HepG2 (cell line): Measurements from ENCODE around the gene VSIG2. TPM values are rescaled to one million over a fixed set of nuclear protein-coding genes. Genes with fewer than 3 reads are reported as not detected.
A peak's percentile ranks its signal among the peaks of the same experiment; 100 is the strongest.

ENCODE experiments used
- GPN1 ChIP-seq: sonication (generic); formaldehyde crosslinking; IDR thresholded peaks from 2 replicates; pipeline ENCODE4 v1.5.1; 2020; ENCODE audit warnings: missing genetic modification reagents, borderline replicate concordance
- MED13 ChIP-seq: sonication (generic); formaldehyde crosslinking; IDR thresholded peaks from 2 replicates; pipeline ENCODE4 v1.5.0; 2020; ENCODE audit warnings: missing genetic modification reagents
- NR2F6 ChIP-seq, 2 experiments: IDR thresholded peaks; 2 replicates each; pipeline ENCODE4 v1.6.1; 2016; ENCODE audit warnings: antibody characterized with exemption in 1 of 2, mild to moderate bottlenecking in 1 of 2
- RFXAP ChIP-seq: sonication (generic); formaldehyde crosslinking; IDR thresholded peaks from 2 replicates; pipeline ENCODE4 v1.4.0; 2020; ENCODE audit warnings: missing genetic modification reagents, borderline replicate concordance
- ZMYM4 ChIP-seq: sonication (generic); formaldehyde crosslinking; IDR thresholded peaks from 2 replicates; pipeline ENCODE4 v1.8.1; 2023; ENCODE audit warnings: mild to moderate bottlenecking, missing genetic modification reagents
- ZNF224 ChIP-seq: sonication (generic); formaldehyde crosslinking; IDR thresholded peaks from 2 replicates; pipeline ENCODE4 v1.5.0; 2020; ENCODE audit warnings: mild to moderate bottlenecking, missing genetic modification reagents
- ZNF232 ChIP-seq: sonication (generic); formaldehyde crosslinking; IDR thresholded peaks from 2 replicates; pipeline ENCODE4 v1.4.0; 2020; ENCODE audit warnings: missing genetic modification reagents, borderline replicate concordance
- ZSCAN29 ChIP-seq: sonication (generic); formaldehyde crosslinking; conservative IDR thresholded peaks from 2 replicates; pipeline ENCODE4 v1.4.0; 2020; ENCODE audit warnings: mild to moderate bottlenecking, missing genetic modification reagents
- ZSCAN31 ChIP-seq: sonication (generic); formaldehyde crosslinking; IDR thresholded peaks from 2 replicates; pipeline ENCODE4 v1.5.0; 2020; ENCODE audit warnings: low read depth, mild to moderate bottlenecking, missing genetic modification reagents
- polyA plus RNA-seq, 8 experiments: library from polyadenylated mRNA; depleted of rRNA in 3 of 8; stranded (reverse) in 7 of 8; unstranded in 1 of 8; fragments of >200 nt; fragmentation: Illumina TruSeq in 4 of 8; extraction: Trizol in 4 of 8; gene quantifications; 2 replicates each; pipeline versions ENCODE4 v1.2.1 to v1.2.3, GENCODE V29; 2011 to 2016; ENCODE audit warnings: low read depth in 4 of 8, missing spikeins in 1 of 8, mixed read lengths in 1 of 8; ENCODE audit not compliant: insufficient read depth in 1 of 8
- total RNA-seq, 5 experiments: library from RNA; depleted of rRNA; stranded (reverse); fragments of >200 nt; fragmentation: Illumina TruSeq; extraction: Trizol; gene quantifications; 2 replicates each; pipeline ENCODE4 v1.2.3, GENCODE V29; 2016; ENCODE audit warnings: low read depth in 1 of 5
- TF ChIP-seq, protein P1 (sequence below): sonication (generic); formaldehyde crosslinking; IDR thresholded peaks from 2 replicates; pipeline ENCODE4 v1.4.0; 2020; ENCODE audit warnings: mild to moderate bottlenecking, missing genetic modification reagents
- TF ChIP-seq, protein P2 (sequence below): sonication (generic); formaldehyde crosslinking; IDR thresholded peaks from 2 replicates; pipeline ENCODE4 v1.8.0; 2022; ENCODE audit warnings: missing genetic modification reagents, mild to moderate bottlenecking, moderate library complexity, borderline replicate concordance
- TF ChIP-seq, protein P3 (sequence below): sonication (generic); formaldehyde crosslinking; IDR thresholded peaks from 2 replicates; pipeline ENCODE4; 2020; ENCODE audit warnings: missing genetic modification reagents, mild to moderate bottlenecking, borderline replicate concordance

VSIG2 gene
- total and polyA plus RNA-seq, 2 of the 13 experiments (the other 11 are each of a cell fraction or from before 2014, with no cell fraction given) = 0.80 to 2.7 TPM

DNA sequence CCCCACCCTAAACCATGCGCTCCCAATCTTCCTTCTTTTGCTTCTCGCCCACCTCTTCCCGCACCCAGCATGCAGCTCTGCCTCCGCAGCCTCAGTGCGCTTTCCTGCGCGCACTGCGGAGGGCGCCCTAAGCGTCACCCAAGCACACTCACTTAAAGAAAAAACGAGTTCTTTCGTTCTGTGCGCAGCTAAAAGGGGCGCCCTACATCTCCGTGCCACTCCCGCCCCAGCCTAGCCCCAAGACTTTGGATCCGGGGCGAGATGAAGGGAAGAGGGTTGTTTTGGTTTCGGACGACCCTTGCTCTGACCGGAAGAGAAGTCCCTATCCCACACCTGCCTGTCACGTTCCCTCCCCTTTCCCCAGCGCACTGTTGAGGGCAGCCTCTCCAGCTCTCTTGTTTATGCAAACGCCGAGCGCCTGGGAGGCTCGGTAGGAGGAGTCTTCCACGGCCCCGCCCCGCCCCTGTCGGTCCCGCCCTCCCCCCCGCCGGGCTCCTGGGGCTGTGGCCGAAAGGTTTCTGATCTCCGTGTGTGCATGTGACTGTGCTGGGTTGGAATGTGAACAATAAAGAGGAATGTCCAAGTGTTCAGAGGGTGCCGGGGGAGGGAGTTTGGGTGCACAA lies 5.3 kb downstream of the VSIG2 start (continued):
- TF ChIP-seq ZSCAN29 (CRISPR knock-in tag) (peak; percentile 76; the same call in 1 of the 2 replicates), MED13 (peak; percentile 56; the same call in 1 of the 2 replicates), ZSCAN31 (CRISPR knock-in tag) (0 out of 2 replicates have a peak, but pooled peaks have one; percentile 20), ZNF232 (CRISPR knock-in tag) (peak; percentile 87), ZMYM4 (CRISPR knock-in tag) (peak; percentile 51), GPN1 (no peak), NR2F6 (IDR thresholded peaks at IDR 0.05) (no peak), NR2F6 (CRISPR knock-in tag; IDR thresholded peaks at IDR 0.05) (peak; percentile 30; the same call in 1 of the 2 replicates), RFXAP (CRISPR knock-in tag) (0 out of 2 replicates have a peak, but pooled peaks have one; percentile 49), ZNF224 (CRISPR knock-in tag) (peak; percentile 66; the same call in 1 of the 2 replicates)
- TF ChIP-seq, protein P1, sequence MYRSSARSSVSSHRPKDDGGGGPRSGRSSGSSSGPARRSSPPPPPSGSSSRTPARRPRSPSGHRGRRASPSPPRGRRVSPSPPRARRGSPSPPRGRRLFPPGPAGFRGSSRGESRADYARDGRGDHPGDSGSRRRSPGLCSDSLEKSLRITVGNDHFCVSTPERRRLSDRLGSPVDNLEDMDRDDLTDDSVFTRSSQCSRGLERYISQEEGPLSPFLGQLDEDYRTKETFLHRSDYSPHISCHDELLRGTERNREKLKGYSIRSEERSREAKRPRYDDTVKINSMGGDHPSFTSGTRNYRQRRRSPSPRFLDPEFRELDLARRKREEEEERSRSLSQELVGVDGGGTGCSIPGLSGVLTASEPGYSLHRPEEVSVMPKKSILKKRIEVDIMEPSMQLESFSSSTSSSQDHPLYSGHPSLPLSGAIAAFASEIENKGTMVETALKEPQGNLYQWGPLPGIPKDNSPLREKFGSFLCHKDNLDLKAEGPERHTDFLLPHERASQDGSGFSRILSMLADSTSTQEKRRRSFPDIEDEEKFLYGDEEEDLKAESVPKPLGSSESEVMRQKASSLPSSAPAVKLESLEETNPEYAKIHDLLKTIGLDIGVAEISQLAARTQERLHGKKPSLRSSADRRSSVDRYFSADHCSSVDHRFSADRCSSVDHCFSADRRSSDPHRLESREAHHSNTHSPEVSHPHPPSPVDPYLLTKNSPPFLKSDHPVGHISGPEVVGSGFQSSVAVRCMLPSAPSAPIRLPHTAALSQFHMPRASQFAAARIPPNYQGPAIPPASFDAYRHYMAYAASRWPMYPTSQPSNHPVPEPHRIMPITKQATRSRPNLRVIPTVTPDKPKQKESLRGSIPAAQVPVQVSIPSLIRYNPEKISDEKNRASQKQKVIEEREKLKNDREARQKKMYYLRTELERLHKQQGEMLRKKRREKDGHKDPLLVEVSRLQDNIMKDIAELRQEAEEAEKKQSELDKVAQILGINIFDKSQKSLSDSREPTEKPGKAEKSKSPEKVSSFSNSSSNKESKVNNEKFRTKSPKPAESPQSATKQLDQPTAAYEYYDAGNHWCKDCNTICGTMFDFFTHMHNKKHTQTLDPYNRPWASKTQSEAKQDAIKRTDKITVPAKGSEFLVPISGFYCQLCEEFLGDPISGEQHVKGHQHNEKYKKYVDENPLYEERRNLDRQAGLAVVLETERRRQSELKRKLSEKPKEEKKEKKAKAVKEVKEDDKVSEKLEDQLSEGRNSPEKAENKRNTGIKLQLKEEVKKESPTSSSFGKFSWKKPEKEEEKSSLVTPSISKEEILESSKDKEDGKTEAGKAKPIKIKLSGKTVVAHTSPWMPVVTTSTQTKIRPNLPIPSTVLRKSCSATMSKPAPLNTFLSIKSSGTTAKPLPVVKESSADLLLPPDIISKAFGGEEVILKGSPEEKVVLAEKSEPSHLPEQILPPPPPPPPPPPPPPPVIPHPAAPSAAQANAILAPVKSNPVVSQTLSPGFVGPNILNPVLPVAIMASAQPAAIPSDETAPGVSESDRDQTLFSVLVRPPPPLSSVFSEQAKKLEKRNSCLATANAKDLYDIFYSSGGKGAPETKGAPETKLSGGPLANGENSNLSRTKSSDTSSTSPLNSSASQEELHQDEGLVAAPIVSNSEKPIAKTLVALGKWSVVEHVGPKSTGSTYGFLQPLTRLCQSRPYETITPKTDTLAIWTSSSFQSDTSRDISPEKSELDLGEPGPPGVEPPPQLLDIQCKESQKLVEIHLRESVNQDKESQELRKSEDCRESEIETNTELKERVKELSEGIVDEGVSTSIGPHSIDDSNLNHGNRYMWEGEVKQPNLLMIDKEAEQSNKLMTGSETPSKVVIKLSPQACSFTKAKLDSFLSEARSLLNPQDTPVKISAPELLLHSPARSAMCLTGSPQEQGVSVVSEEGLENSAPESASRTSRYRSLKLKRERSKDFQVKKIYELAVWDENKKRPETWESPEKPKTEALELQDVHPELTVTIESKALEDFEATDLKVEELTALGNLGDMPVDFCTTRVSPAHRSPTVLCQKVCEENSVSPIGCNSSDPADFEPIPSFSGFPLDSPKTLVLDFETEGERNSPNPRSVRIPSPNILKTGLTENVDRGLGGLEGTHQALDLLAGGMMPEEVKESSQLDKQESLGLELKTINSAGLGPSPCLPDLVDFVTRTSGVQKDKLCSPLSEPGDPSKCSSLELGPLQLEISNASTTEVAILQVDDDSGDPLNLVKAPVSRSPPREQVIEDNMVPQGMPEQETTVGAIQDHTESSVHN (CRISPR knock-in tag) = no peak
- TF ChIP-seq, protein P2, sequence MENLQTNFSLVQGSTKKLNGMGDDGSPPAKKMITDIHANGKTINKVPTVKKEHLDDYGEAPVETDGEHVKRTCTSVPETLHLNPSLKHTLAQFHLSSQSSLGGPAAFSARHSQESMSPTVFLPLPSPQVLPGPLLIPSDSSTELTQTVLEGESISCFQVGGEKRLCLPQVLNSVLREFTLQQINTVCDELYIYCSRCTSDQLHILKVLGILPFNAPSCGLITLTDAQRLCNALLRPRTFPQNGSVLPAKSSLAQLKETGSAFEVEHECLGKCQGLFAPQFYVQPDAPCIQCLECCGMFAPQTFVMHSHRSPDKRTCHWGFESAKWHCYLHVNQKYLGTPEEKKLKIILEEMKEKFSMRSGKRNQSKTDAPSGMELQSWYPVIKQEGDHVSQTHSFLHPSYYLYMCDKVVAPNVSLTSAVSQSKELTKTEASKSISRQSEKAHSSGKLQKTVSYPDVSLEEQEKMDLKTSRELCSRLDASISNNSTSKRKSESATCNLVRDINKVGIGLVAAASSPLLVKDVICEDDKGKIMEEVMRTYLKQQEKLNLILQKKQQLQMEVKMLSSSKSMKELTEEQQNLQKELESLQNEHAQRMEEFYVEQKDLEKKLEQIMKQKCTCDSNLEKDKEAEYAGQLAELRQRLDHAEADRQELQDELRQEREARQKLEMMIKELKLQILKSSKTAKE (CRISPR knock-in tag) = no peak
- TF ChIP-seq, protein P3, sequence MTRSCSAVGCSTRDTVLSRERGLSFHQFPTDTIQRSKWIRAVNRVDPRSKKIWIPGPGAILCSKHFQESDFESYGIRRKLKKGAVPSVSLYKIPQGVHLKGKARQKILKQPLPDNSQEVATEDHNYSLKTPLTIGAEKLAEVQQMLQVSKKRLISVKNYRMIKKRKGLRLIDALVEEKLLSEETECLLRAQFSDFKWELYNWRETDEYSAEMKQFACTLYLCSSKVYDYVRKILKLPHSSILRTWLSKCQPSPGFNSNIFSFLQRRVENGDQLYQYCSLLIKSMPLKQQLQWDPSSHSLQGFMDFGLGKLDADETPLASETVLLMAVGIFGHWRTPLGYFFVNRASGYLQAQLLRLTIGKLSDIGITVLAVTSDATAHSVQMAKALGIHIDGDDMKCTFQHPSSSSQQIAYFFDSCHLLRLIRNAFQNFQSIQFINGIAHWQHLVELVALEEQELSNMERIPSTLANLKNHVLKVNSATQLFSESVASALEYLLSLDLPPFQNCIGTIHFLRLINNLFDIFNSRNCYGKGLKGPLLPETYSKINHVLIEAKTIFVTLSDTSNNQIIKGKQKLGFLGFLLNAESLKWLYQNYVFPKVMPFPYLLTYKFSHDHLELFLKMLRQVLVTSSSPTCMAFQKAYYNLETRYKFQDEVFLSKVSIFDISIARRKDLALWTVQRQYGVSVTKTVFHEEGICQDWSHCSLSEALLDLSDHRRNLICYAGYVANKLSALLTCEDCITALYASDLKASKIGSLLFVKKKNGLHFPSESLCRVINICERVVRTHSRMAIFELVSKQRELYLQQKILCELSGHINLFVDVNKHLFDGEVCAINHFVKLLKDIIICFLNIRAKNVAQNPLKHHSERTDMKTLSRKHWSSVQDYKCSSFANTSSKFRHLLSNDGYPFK (CRISPR knock-in tag) = peak; percentile 75; the same call in 1 of the 2 replicates
